Measurements from ENCODE around the gene TMTC1. TPM values are rescaled to one million over a fixed set of nuclear protein-coding genes. Genes with fewer than 3 reads are reported as not detected.
A peak's percentile ranks its signal among the peaks of the same experiment; 100 is the strongest.

The TMTC1 gene
- total RNA-seq, 1 donor from 2014 or later, result 35.3 TPM

GRCh38 chr12:29756741-29757390, 26.9 kb downstream of the TMTC1 start:
- DNase-seq (ENCODE audit: extremely low spot score, unreplicated experiment), result no peak
- Mint-ChIP-seq H3K27me3 (ENCODE audit: unreplicated experiment) (no peaks in the 10 kb centered on the region), H3K4me3 (ENCODE audit: unreplicated experiment) (no peak overlapping the region), H3K4me1 (ENCODE audit: unreplicated experiment) (peaks cover 28% of the 10 kb centered on the region), H3K9me3 (ENCODE audit: unreplicated experiment) (peaks cover 3% of the 10 kb centered on the region), H3K36me3 (ENCODE audit: unreplicated experiment) (peaks cover 40% of the 10 kb centered on the region), H3K27ac (ENCODE audit: unreplicated experiment) (peak overlapping the region; percentile 46)
- TF ChIP-seq, protein P1, sequence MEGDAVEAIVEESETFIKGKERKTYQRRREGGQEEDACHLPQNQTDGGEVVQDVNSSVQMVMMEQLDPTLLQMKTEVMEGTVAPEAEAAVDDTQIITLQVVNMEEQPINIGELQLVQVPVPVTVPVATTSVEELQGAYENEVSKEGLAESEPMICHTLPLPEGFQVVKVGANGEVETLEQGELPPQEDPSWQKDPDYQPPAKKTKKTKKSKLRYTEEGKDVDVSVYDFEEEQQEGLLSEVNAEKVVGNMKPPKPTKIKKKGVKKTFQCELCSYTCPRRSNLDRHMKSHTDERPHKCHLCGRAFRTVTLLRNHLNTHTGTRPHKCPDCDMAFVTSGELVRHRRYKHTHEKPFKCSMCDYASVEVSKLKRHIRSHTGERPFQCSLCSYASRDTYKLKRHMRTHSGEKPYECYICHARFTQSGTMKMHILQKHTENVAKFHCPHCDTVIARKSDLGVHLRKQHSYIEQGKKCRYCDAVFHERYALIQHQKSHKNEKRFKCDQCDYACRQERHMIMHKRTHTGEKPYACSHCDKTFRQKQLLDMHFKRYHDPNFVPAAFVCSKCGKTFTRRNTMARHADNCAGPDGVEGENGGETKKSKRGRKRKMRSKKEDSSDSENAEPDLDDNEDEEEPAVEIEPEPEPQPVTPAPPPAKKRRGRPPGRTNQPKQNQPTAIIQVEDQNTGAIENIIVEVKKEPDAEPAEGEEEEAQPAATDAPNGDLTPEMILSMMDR (IDR thresholded peaks at IDR 0.05), result no peak

GRCh38 chr12:29754235-29755189, 29.2 kb downstream of the TMTC1 start:
- DNase-seq (ENCODE audit: extremely low spot score, unreplicated experiment), result no peak
- no peaks in the 10 kb centered on the region for H3K27me3 Mint-ChIP-seq (ENCODE audit: unreplicated experiment)
- H3K27ac Mint-ChIP-seq (ENCODE audit: unreplicated experiment), result no peak overlapping the region
- H3K9me3 Mint-ChIP-seq (ENCODE audit: unreplicated experiment), result peaks cover 3% of the 10 kb centered on the region
- peaks cover 38% of the 10 kb centered on the region for H3K4me1 Mint-ChIP-seq (ENCODE audit: unreplicated experiment)
- TF ChIP-seq, protein P1 (IDR thresholded peaks at IDR 0.05), result no peak
- peaks cover 46% of the 10 kb centered on the region for H3K36me3 Mint-ChIP-seq (ENCODE audit: unreplicated experiment)
- H3K4me3 Mint-ChIP-seq (ENCODE audit: unreplicated experiment), result no peak overlapping the region

GRCh38 chr12:29752121-29752520, 31.6 kb downstream of the TMTC1 start:
- Mint-ChIP-seq H3K27me3 (ENCODE audit: unreplicated experiment) (no peaks in the 10 kb centered on the region), H3K4me1 (ENCODE audit: unreplicated experiment) (peaks cover 38% of the 10 kb centered on the region), H3K27ac (ENCODE audit: unreplicated experiment) (peak overlapping the region; percentile 48), H3K4me3 (ENCODE audit: unreplicated experiment) (no peak overlapping the region), H3K36me3 (ENCODE audit: unreplicated experiment) (peaks cover 49% of the 10 kb centered on the region), H3K9me3 (ENCODE audit: unreplicated experiment) (no peaks in the 10 kb centered on the region)
- TF ChIP-seq, protein P1 (IDR thresholded peaks at IDR 0.05), result no peak
- DNase-seq (ENCODE audit: extremely low spot score, unreplicated experiment), result no peak

GRCh38 chr12:29751676-29752075, 32.1 kb downstream of the TMTC1 start:
- TF ChIP-seq, protein P1 (IDR thresholded peaks at IDR 0.05), result no peak
- H3K4me3 Mint-ChIP-seq (ENCODE audit: unreplicated experiment), result no peak overlapping the region
- no peak for DNase-seq (ENCODE audit: extremely low spot score, unreplicated experiment)
- peaks cover 34% of the 10 kb centered on the region for H3K4me1 Mint-ChIP-seq (ENCODE audit: unreplicated experiment)
- peaks cover 50% of the 10 kb centered on the region for H3K36me3 Mint-ChIP-seq (ENCODE audit: unreplicated experiment)
- no peaks in the 10 kb centered on the region for H3K9me3 Mint-ChIP-seq (ENCODE audit: unreplicated experiment)
- no peaks in the 10 kb centered on the region for H3K27me3 Mint-ChIP-seq (ENCODE audit: unreplicated experiment)
- no peak overlapping the region for H3K27ac Mint-ChIP-seq (ENCODE audit: unreplicated experiment)

- H3K4me1 Mint-ChIP-seq (ENCODE audit: unreplicated experiment), result peaks cover 27% of the 10 kb centered on the region
- H3K36me3 Mint-ChIP-seq (ENCODE audit: unreplicated experiment), result peaks cover 57% of the 10 kb centered on the region
Observed at GRCh38 chr12:29750928-29751220, 32.9 kb downstream of the TMTC1 start.

More at GRCh38 chr12:29750928-29751220, 32.9 kb downstream of the TMTC1 start:
- no peaks in the 10 kb centered on the region for H3K9me3 Mint-ChIP-seq (ENCODE audit: unreplicated experiment)
- no peak overlapping the region for H3K27ac Mint-ChIP-seq (ENCODE audit: unreplicated experiment)
- TF ChIP-seq, protein P1 (IDR thresholded peaks at IDR 0.05), result no peak
- no peaks in the 10 kb centered on the region for H3K27me3 Mint-ChIP-seq (ENCODE audit: unreplicated experiment)
- H3K4me3 Mint-ChIP-seq (ENCODE audit: unreplicated experiment), result no peak overlapping the region
- DNase-seq (ENCODE audit: extremely low spot score, unreplicated experiment), result no peak

Measured in osteocyte (in vitro differentiated cells).